Endometrial microvascular endothelial cells (primary cell): ENCODE measurements around the gene OR52H1. TPM values are rescaled to one million over a fixed set of nuclear protein-coding genes. Genes with fewer than 3 reads are reported as not detected.

Experiments
- in situ Hi-C: cut with HindIII; loops from 2 replicates; pipeline ENCODE4 v1.10.0; 2017; ENCODE audit warnings: low sequenced_read_pairs, low pct_unique_long_range_greater_than_20kb; ENCODE audit errors: inconsistent ontology term
- total RNA-seq: library from RNA; depleted of rRNA; stranded (reverse); fragments of >200 nt; gene quantifications from one replicate; pipeline ENCODE4 v1.2.3, GENCODE V29; 2015; ENCODE audit errors: inconsistent ontology term

OR52H1 gene
- total RNA-seq, 1 donor from 2014 or later, result not detected

- in situ Hi-C loops, result no loop called here
Measured at GRCh38 chr11:5546457-5546856, 1.9 kb downstream of the OR52H1 start.

DNA sequence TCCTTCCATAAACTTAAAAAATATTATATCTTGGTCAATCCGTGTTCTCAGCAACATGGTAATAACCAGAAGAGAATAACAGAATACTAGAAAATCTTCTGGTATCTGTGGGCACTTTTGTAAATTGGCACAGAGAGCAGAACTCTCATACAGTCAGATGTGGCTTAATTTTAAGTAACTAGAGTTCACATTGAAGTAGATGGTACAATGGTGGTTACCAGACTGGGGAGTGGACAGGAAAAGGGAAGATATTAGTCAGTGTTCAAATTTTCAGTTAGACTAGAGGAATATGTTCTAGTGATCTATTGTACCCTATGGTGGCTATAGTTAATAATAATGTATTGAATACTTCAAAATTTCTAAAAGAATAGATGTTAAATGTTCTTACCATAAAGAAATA is 6.9 kb downstream of the OR52H1 start:
- in situ Hi-C loops, result no loop called here

GRCh38 chr11:5536482-5536881 is 11.9 kb downstream of the OR52H1 start:
- in situ Hi-C loops, result no loop called here

- in situ Hi-C loops, result no loop called here
Measured at GRCh38 chr11:5534046-5534445, 14.3 kb downstream of the OR52H1 start.

DNA sequence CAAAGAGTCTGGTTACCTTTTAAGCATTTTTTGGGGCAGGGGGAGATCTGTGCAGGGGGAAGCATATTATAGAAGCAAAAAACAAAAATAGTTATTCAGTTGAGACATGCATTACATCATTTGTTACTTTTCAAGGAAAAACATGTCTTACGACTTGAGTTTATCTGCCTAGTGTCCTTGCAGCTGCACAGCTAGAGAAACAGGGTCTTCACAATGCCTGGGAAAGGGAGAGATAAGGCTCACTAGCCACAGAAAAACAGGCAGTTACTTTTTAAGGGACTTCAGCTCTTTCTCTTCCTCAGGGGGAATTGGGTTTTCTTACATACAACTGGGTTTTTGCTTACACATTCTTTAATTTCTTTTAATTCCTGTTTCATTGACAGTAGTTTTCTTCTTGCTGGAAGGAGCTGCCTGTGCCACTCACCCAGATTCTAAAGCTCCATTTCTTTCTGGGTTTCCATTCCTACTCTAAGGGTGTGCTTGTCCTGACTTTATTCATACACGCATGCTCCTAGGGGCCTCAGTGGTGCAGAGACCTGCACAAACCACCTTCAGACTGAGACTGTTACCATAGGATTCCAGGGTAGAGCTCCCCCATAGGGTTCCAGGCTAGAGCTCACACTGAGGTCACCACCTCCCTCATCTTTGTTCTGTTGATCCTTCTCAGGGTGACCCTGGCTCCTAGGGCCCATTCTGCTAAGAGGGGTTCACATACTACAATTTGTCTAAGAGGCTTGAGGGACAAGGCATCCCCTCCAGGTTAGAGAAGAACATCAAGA is 17.1 kb downstream of the OR52H1 start:
- in situ Hi-C loops, result no loop called here

- in situ Hi-C loops, result no loop called here
Measured at GRCh38 chr11:5528495-5528894, 19.8 kb downstream of the OR52H1 start.

DNA sequence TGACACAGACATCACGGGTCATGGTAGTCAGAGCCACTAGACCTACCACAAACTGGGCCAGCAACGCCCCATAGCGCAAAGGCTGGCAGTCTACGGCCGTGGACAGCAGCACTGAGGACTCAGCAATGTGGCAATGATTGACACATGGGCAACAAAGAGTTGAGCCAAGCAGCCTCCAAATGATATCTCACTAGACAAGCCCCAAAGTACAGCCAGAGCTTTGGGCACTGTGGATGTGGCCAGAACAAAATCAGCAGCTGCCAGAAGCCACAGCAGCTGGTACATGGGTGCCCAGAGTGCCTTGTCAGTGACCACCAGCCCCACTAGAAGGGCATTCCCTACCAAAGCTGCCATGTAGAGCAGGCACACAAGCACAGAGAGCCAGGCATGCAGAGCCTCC is 20.6 kb downstream of the OR52H1 start:
- in situ Hi-C loops, result no loop called here

DNA sequence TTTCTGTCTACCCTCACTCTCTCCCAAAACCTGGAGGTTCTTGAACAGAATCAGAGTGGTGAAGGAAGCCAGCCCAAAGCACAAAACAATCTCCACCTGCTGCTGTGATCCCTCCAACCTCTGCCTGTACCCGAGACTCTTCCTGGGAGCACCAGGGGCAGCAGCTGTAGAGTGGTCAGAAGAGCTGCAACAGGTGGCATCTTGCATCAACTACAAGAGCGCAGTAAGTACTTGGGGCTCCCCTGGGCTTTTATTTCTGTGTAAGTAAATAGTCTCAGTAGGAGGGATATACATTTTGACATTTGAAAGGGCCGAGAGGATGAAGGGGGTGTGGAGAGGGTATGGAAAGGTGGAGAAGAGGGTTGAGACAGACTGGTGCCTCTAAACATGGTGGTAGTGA is 23.6 kb downstream of the OR52H1 start:
- in situ Hi-C loops, result no loop called here

DNA sequence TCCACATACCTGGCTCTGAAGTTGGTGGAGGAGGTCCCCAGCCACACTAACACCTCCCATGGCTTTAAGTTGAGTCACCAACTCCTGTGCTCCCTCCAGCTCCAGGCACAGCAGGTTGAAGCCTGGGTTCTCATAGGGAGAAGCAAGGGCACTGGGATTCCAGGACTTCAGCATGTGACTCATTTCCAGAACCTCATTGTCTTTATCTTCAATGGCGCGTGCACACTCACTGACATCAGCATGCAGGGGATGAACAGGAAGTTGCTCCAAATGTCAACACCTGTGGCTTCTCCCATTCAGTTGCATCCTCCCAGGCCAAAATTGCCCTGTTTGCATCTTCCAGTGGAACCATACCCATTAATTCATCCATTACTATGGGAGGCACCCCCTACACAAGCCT is 26.0 kb downstream of the OR52H1 start:
- in situ Hi-C loops, result no loop called here

- in situ Hi-C loops, result no loop called here
Measured at GRCh38 chr11:5521540-5521939, 26.8 kb downstream of the OR52H1 start.

- in situ Hi-C loops, result no loop called here
Measured at GRCh38 chr11:5516599-5516998, 31.7 kb downstream of the OR52H1 start, which contains the start of gene UBQLNL. Gene UBQLNL, minus strand, starts transcription at chr11:5516699. Its CDS starts 258 bp downstream, at chr11:5516441.

DNA sequence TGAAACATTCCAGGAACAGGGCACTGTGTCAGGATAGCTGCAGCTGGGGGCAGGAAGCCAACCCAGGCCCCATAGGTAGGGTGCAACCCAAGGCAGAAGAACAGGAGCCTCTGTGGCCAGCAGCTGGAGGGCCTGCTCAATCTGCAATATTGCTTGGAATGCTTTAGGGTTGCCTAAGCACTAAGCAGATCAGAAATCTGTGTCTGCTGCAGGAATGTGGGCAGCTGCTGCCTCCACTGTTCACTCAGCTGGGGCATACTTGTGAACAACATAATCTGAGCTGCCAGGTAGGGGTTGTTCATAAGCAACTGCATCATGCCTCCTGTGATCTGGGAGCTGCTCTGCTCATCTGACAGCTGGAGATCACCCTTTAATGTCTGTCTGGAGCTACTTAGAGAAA is 33.5 kb downstream of the OR52H1 start:
- in situ Hi-C loops, result no loop called here

- in situ Hi-C loops, result no loop called here
Measured at GRCh38 chr11:5509803-5510202, 38.5 kb downstream of the OR52H1 start, which contains the start of gene UBQLN3. Gene UBQLN3, minus strand, starts transcription at chr11:5509957. Its CDS starts 399 bp downstream, at chr11:5509558.

GRCh38 chr11:5508605-5509004 is 39.7 kb downstream of the OR52H1 start:
- in situ Hi-C loops, result no loop called here

- in situ Hi-C loops, result no loop called here
Measured at GRCh38 chr11:5507933-5508305, 40.4 kb downstream of the OR52H1 start.

DNA sequence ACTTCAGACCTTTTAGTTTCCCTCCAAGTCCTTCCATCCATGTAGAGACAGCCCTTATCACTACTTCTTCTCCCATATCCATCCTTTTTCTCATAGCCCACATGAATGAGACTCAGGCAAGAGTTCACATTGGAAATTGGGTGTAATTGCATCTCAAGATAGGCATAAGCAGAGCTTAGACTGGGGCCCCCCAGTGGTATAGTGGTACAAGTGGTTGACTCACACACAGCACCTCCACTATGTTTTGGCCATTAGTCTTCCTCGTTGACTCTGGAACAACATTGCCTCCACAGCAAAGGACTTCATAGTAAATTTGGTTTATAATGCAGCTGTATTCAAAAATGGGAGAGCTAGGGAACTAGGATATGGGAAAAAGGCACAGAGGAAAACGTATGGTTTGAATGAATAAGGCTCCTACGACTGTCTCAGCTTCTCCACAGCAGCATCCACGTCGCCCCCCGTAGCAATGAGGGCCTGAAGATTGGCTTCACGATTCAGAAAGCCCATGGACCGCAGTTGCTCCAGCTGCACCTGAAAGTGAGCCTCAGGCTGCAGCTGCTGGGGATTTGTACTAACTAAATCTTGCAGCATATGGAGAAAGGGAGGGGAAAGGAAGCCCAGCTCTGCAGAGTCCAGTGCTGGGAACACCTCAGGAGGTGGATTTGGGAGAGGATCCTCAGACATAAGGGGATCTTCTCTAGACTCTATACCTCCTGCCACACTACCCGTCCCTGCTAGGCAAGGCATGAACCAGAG is 41.0 kb downstream of the OR52H1 start:
- in situ Hi-C loops, result no loop called here

GRCh38 chr11:5505363-5506048 is 42.8 kb downstream of the OR52H1 start:
- in situ Hi-C loops, result no loop called here

DNA sequence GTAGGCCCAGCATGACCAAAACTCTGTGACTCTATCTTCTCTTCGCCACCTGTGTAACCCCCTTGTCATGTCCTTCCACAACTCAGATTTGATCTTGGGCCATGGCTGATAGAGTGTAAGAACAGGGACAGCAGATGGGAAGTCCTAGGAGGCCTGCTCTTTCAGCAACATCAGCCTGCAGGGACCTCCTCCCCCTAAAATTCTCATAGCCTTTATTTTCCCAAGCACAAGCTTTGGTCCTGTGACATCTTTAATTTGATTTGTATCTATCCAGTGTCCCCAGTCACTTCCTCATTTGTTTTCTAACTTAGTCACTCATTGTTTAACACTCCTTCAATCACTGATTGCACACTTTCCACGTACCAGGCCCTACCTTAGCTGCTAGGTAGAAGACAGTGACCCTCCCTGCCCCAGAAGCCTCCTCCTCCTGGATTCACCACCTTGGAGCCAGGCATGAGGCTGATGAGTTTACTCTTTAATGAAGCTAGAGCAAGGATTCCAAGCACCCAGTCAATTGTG is 43.9 kb downstream of the OR52H1 start:
- in situ Hi-C loops, result no loop called here

GRCh38 chr11:5500393-5500801 is 47.9 kb downstream of the OR52H1 start:
- in situ Hi-C loops, result no loop called here
